Loucy (cell line): Measurements from ENCODE around the gene ITGA11.

Source experiments
- H2AFZ ChIP-seq: fragments of 200-600 bp; sonication (generic); 2 replicates; pipeline ENCODE4 v1.6.0; 2016; ENCODE audit warnings: antibody characterized with exemption, mild to moderate bottlenecking, low read length, moderate library complexity
- H3F3A ChIP-seq: fragments of 200-600 bp; 2 replicates; pipeline ENCODE4 v1.6.0; 2016; ENCODE audit warnings: antibody characterized with exemption, low read depth, mild to moderate bottlenecking
- H3K27me3 ChIP-seq: fragments of 200-600 bp; sonication (generic); 2 replicates; pipeline ENCODE4 v1.6.1; 2014; ENCODE audit warnings: low read length, mild to moderate bottlenecking; ENCODE audit not compliant: insufficient read depth, poor library complexity, severe bottlenecking
- H3K36me3 ChIP-seq: fragments of 200-600 bp; sonication (generic); 2 replicates; pipeline ENCODE4 v1.6.1; 2016; ENCODE audit warnings: low read length; ENCODE audit not compliant: insufficient read depth
- H3K4me1 ChIP-seq: fragments of 200-600 bp; sonication (generic); 2 replicates; pipeline ENCODE4 v1.5.1; 2014; ENCODE audit warnings: low read length, mild to moderate bottlenecking; ENCODE audit not compliant: insufficient read depth, poor library complexity, severe bottlenecking
- H3K4me2 ChIP-seq: fragments of 200-600 bp; sonication (generic); 2 replicates; pipeline ENCODE4 v1.6.0; 2014; ENCODE audit warnings: antibody characterized with exemption, low read length, low read depth, mild to moderate bottlenecking; ENCODE audit not compliant: poor library complexity, severe bottlenecking
- H3K4me3 ChIP-seq: fragments of 200-600 bp; sonication (generic); 2 replicates; pipeline ENCODE4 v1.5.1; 2014; ENCODE audit warnings: low read length, mild to moderate bottlenecking, mixed read lengths; ENCODE audit not compliant: poor library complexity, severe bottlenecking
- H3K79me2 ChIP-seq: fragments of 200-600 bp; sonication (generic); 2 replicates; pipeline ENCODE4 v1.6.1; 2014; ENCODE audit warnings: low read length; ENCODE audit not compliant: insufficient read depth
- H3K9ac ChIP-seq: fragments of 200-600 bp; sonication (generic); 2 replicates; pipeline ENCODE4 v1.6.0; 2014; ENCODE audit warnings: mild to moderate bottlenecking, low read depth, low read length, moderate library complexity; ENCODE audit not compliant: poor library complexity, severe bottlenecking
- H3K9me2 ChIP-seq: fragments of 200-600 bp; sonication (generic); replicated peaks from 2 replicates; pipeline ENCODE4 v1.6.1; 2016; ENCODE audit warnings: low read depth, low read length, mixed read lengths
- H3K9me3 ChIP-seq: fragments of 200-600 bp; sonication (generic); 2 replicates; pipeline ENCODE4 v1.6.1; 2014; ENCODE audit warnings: mild to moderate bottlenecking, antibody characterized with exemption, low read length, low read depth; ENCODE audit not compliant: insufficient read depth
- H4K20me1 ChIP-seq: fragments of 200-600 bp; sonication (generic); 2 replicates; pipeline ENCODE4 v1.6.0; 2014; ENCODE audit warnings: antibody characterized with exemption, low read length, mild to moderate bottlenecking; ENCODE audit not compliant: insufficient read depth, poor library complexity, severe bottlenecking
- EZH2phosphoT487 ChIP-seq: fragments of 200-600 bp; IDR thresholded peaks from 2 replicates; pipeline ENCODE4 v1.6.1; 2018; ENCODE audit warnings: antibody characterized with exemption, mild to moderate bottlenecking, moderate library complexity, borderline replicate concordance
- TF ChIP-seq, protein P1 (sequence below): fragments of 200-600 bp; sonication (generic); conservative IDR thresholded peaks from 2 replicates; pipeline ENCODE4 v1.5.1; 2014; ENCODE audit warnings: mild to moderate bottlenecking, antibody characterized with exemption, low read length

The ITGA11 gene

DNA sequence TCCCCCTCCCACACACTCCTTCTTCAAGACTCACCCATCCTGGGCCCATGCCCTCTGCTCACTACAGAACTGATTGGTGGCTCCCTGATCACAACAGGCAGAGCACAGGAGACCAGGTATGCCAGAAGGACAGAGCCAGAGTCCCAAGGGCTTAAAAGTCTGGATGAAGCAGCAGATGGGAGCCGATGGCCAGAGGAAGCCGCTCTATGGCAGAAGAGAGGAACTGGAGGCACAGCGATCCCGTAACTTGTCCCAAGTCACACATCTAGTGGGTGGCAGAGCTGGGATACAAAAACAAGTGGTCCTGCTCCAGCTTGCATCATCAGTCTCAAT is 20.7 kb downstream of the ITGA11 start:
- no peak overlapping the region for H2AFZ ChIP-seq
- H3K4me3 ChIP-seq: no peak overlapping the region
- no peaks in the 10 kb centered on the region for H4K20me1 ChIP-seq
- no peaks in the 10 kb centered on the region for H3K9me3 ChIP-seq
- TF ChIP-seq, protein P1, sequence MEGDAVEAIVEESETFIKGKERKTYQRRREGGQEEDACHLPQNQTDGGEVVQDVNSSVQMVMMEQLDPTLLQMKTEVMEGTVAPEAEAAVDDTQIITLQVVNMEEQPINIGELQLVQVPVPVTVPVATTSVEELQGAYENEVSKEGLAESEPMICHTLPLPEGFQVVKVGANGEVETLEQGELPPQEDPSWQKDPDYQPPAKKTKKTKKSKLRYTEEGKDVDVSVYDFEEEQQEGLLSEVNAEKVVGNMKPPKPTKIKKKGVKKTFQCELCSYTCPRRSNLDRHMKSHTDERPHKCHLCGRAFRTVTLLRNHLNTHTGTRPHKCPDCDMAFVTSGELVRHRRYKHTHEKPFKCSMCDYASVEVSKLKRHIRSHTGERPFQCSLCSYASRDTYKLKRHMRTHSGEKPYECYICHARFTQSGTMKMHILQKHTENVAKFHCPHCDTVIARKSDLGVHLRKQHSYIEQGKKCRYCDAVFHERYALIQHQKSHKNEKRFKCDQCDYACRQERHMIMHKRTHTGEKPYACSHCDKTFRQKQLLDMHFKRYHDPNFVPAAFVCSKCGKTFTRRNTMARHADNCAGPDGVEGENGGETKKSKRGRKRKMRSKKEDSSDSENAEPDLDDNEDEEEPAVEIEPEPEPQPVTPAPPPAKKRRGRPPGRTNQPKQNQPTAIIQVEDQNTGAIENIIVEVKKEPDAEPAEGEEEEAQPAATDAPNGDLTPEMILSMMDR: no peak
- no peak for TF ChIP-seq EZH2phosphoT487
- no peak overlapping the region for H3K9ac ChIP-seq
- H3F3A ChIP-seq: no peaks in the 10 kb centered on the region
- H3K27me3 ChIP-seq: no peaks in the 10 kb centered on the region
- no peaks in the 10 kb centered on the region for H3K4me1 ChIP-seq
- H3K9me2 ChIP-seq: no peaks in the 10 kb centered on the region
- no peak overlapping the region for H3K4me2 ChIP-seq
- no peaks in the 10 kb centered on the region for H3K36me3 ChIP-seq
- no peaks in the 10 kb centered on the region for H3K79me2 ChIP-seq

DNA sequence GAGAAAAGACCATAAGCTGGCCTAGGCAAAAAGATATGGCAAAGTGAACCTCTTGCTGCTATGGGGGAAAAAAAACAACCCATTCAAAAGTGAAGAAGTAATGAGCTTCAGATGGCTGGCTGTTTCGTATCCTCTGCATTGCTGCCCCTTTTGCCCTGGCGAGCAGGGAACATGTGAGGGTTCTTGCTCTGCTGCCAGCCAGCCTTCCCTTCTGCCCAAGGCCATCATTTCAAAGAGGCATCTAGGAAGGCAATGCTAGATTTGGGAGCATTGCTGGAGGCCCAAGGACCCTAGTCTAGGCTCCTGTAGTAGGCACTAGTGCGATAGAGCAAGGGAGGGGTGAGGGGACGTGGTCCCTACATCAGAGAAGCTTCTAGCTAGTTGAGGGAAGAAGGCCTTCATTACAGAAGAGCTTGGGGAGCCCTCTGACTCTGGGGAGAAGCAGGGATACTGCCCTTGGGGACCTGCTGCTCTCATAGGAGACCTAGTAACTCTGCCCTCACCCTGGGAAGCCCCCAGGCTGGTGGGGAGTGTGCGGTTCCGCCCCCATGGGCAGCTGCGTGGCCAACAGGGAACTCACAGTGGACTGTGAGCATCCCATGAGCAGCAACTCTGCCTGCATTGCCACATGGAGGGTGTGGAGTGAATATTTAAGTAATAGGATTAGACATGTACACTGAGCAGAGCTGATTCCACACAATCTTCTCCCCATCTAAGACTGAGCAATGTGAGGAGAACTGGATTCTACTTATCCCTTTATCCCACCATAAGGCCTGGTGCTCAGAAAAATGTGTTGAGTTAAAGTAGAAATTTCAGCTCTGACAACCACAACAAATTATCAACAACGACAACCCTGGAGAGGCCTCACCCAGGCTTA is 21.3 kb downstream of the ITGA11 start:
- TF ChIP-seq, protein P1: no peak
- TF ChIP-seq EZH2phosphoT487: no peak
- Histone ChIP-seq H2AFZ (no peak overlapping the region), H3F3A (no peaks in the 10 kb centered on the region), H3K4me2 (no peak overlapping the region), H3K79me2 (no peaks in the 10 kb centered on the region), H3K9me2 (no peaks in the 10 kb centered on the region), H3K4me1 (peaks cover 4% of the 10 kb centered on the region), H4K20me1 (no peaks in the 10 kb centered on the region), H3K36me3 (no peaks in the 10 kb centered on the region), H3K27me3 (no peaks in the 10 kb centered on the region), H3K4me3 (no peak overlapping the region), H3K9me3 (no peaks in the 10 kb centered on the region), H3K9ac (no peak overlapping the region)

DNA sequence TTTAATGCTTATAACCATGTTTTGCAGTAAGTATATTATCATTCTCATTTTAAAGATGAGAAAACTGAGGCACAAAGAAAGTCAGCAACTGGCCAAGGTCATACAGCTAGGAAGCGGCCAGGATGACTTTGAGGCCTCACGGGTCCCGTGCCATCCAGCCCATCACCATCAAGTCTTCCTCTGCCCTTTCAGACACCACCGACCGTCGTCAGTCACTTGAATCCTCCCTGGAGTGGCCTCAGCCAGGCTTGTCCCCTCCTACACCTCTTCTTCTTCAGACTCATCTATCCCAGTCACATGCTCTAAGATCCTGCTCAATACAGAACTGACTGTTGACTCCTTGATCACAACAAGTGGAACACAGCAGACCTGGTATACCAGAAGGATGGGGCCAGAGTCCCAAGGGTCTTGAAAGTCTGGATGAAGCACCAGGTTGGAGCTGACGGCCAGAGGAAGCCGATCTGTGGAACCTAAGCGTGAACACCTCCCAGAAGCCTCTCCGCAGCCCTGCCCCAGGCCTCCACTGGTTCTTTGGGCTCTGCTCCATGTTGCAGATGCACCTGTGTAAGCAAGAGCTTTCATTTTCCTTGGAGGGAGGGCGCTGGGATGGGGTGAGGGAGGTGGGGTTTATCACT is 22.1 kb downstream of the ITGA11 start:
- Histone ChIP-seq H3K36me3 (no peaks in the 10 kb centered on the region), H4K20me1 (no peaks in the 10 kb centered on the region), H3K9me3 (no peaks in the 10 kb centered on the region), H3K9me2 (no peaks in the 10 kb centered on the region), H3K9ac (no peak overlapping the region), H3F3A (no peaks in the 10 kb centered on the region), H3K4me2 (no peak overlapping the region), H3K27me3 (no peaks in the 10 kb centered on the region), H3K4me3 (no peak overlapping the region), H3K79me2 (no peaks in the 10 kb centered on the region), H3K4me1 (peaks cover 6% of the 10 kb centered on the region), H2AFZ (no peak overlapping the region)
- TF ChIP-seq EZH2phosphoT487: no peak
- TF ChIP-seq, protein P1: no peak
